Measurements from ENCODE around the gene LRIG2. TPM values are rescaled to one million over a fixed set of nuclear protein-coding genes. Genes with fewer than 3 reads are reported as not detected.

The LRIG2 gene
- total and polyA plus RNA-seq, 2 donors (not counting 3 experiments of a cell fraction or from before 2014, with no cell fraction given), result 8.4 to 20.1 TPM

GRCh38 chr1:113136476-113136875 lies 63.5 kb downstream of the LRIG2 start:
- no peaks in the 10 kb centered on the region for H3K79me2 ChIP-seq (ENCODE audit: control insufficient read depth, insufficient read depth, low read length)
- no peak overlapping the region for H3K9ac ChIP-seq (replicated peaks; ENCODE audit: extremely low read depth, insufficient read depth, low read length)
- POLR2A ChIA-PET, result no interaction called here
- no peak overlapping the region for H3K4me2 ChIP-seq (ENCODE audit: insufficient read depth, low read length)
- peaks cover 14% of the 10 kb centered on the region for H3K4me1 ChIP-seq (ENCODE audit: control insufficient read depth, extremely low read depth, insufficient read depth, low read length)
- CTCF ChIA-PET, result interaction anchor here (1.0 to 3.0 kb wide), 2 partner anchors 16 to 542 kb away, joined by 3 to 12 read pairs; no protein-coding TSS in a partner anchor
- no peak overlapping the region for H2AFZ ChIP-seq (ENCODE audit: low read depth, low read length)
- BruUV-seq (replicated peaks), result no TSS peak
- H4K20me1 ChIP-seq (replicated peaks; ENCODE audit: control insufficient read depth, extremely low read depth, insufficient read depth, low read length), result no peaks in the 10 kb centered on the region
- FAIRE-seq, result no peak
- TF ChIP-seq JUN (IDR thresholded peaks at IDR 0.05; ENCODE audit: borderline replicate concordance, insufficient read depth, insufficient read length, low read depth) (no peak), CTCF (IDR thresholded peaks at IDR 0.05; ENCODE audit: extremely low read depth in 1 of 2, insufficient read depth in 1 of 2, low read depth in 1 of 2, low read length in 2 of 2) (no peak), MYC (IDR thresholded peaks at IDR 0.05; ENCODE audit: low read depth, low read length) (no peak), EZH2 (IDR thresholded peaks at IDR 0.05; ENCODE audit: borderline replicate concordance, low read depth, low read length, severe bottlenecking) (no peak), GATA2 (IDR thresholded peaks at IDR 0.05; ENCODE audit: insufficient read depth, insufficient read length, low read depth, low read length) (no peak), POLR2A (IDR thresholded peaks at IDR 0.05; ENCODE audit: low read depth, low read length) (no peak), FOS (IDR thresholded peaks at IDR 0.05; ENCODE audit: borderline replicate concordance, insufficient read depth, low read length) (no peak), POLR2AphosphoS5 (IDR thresholded peaks at IDR 0.05; ENCODE audit: insufficient read depth, low read depth, low read length) (no peak), MAX (IDR thresholded peaks at IDR 0.05; ENCODE audit: insufficient read depth, insufficient read length) (no peak)
- no peaks in the 10 kb centered on the region for H3K9me1 ChIP-seq (replicated peaks; ENCODE audit: control insufficient read depth, extremely low read depth, insufficient read depth, low read length)
- no peak for DNase-seq (ENCODE audit: low read depth, low spot score)
- no peak overlapping the region for H3K4me3 ChIP-seq (replicated peaks in 1 of 3; ENCODE audit: insufficient read depth in 1 of 3, low read depth in 1 of 3, low read length in 3 of 3)
- dilution Hi-C loops (cut with MboI; ENCODE audit: extremely low pct_ligation_motif_present, low sequenced_read_pairs) (no loop called here), intact Hi-C loops (cut with micrococcal nuclease) (no loop called here)
- H3K27me3 ChIP-seq (ENCODE audit: control insufficient read depth in 2 of 2, insufficient read depth in 2 of 2, low read length in 2 of 2), result no peaks in the 10 kb centered on the region
- no peaks in the 10 kb centered on the region for H3K9me3 ChIP-seq (replicated peaks; ENCODE audit: control insufficient read depth, insufficient read depth, low read length)
- H3K27ac ChIP-seq (ENCODE audit: insufficient read depth, low read depth, low read length), result no peak overlapping the region
- no peaks in the 10 kb centered on the region for H3K36me3 ChIP-seq (ENCODE audit: control insufficient read depth in 2 of 2, extremely low read depth in 1 of 2, insufficient read depth in 2 of 2, low read length in 2 of 2)
